ENCODE measurements around the gene ALPK1. TPM values are rescaled to one million over a fixed set of nuclear protein-coding genes. Genes with fewer than 3 reads are reported as not detected.
A peak's percentile ranks its signal among the peaks of the same experiment; 100 is the strongest.

Gene ALPK1
- total RNA-seq, 6 experiments from 2014 or later: 5.8 to 9.0 (median 7.8) TPM

DNA sequence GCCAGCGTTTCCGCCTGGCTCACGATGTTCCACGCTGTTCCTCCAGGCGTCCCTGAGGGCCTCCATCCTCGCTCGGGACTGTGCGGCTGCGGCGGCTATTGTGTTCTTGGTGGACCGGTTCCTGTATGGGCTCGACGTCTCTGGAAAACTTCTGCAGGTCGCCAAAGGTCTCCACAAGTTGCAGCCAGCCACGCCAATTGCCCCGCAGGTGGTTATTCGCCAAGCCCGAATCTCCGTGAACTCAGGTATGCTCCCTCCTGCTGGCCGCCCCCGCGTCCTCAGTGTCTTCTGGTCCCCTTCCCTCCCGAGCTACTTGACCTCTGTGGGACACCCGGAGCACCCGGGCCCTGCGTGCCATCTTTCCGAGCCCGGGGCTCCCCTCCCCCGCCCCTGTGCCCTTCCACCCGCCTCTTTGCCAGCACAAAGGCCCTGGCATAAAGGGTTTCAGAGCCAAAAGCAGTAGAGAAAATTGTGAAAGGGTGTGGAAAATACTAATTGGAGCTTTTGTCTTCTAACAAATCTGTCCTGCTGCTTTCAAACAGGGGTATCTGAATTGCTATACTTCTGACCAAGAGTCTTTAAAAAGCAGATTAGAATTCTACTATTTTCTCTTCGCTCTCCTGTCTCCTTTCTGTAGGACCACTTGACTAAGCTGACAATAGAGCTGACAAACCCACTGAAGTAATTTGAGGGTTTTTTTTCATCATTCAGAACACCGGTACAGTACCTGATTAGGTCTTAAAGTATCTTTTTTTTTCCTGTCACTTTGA, 114.8 kb downstream of the ALPK1 start:
- TF ChIP-seq, protein P1, sequence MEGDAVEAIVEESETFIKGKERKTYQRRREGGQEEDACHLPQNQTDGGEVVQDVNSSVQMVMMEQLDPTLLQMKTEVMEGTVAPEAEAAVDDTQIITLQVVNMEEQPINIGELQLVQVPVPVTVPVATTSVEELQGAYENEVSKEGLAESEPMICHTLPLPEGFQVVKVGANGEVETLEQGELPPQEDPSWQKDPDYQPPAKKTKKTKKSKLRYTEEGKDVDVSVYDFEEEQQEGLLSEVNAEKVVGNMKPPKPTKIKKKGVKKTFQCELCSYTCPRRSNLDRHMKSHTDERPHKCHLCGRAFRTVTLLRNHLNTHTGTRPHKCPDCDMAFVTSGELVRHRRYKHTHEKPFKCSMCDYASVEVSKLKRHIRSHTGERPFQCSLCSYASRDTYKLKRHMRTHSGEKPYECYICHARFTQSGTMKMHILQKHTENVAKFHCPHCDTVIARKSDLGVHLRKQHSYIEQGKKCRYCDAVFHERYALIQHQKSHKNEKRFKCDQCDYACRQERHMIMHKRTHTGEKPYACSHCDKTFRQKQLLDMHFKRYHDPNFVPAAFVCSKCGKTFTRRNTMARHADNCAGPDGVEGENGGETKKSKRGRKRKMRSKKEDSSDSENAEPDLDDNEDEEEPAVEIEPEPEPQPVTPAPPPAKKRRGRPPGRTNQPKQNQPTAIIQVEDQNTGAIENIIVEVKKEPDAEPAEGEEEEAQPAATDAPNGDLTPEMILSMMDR (IDR thresholded peaks at IDR 0.05): no peak
- H3K9me3 Mint-ChIP-seq: peaks cover 4% of the 10 kb centered on the region
- no peak overlapping the region for H3K27ac Mint-ChIP-seq
- no peaks in the 10 kb centered on the region for H3K4me1 Mint-ChIP-seq (ENCODE audit: low read depth)
- H3K4me3 Mint-ChIP-seq: no peak overlapping the region
- DNase-seq: no peak
- no peaks in the 10 kb centered on the region for H3K27me3 Mint-ChIP-seq (ENCODE audit: insufficient read depth)
- H3K36me3 Mint-ChIP-seq (ENCODE audit: low read depth): peaks cover 6% of the 10 kb centered on the region; the same call in 1 of the 2 replicates

DNA sequence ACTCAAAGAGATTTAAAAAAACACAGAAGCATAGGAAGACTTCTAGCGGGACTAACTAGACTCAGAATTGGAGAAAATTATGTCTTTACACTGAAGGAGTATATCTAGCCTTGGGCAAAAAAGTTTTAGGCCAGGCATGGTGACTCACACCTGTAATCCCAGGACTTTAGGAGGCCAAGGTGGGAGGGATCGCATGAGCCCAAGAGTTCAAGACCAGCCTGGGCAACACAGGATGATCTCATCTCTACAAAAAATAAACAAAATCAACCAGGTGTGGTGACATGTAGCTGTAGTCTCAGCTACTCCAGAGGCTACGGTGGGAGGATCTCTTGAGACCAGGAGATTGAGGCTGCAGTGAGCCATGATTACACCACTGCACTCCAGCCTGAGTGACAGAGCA, 119.3 kb downstream of the ALPK1 start:
- TF ChIP-seq, protein P1 (IDR thresholded peaks at IDR 0.05): no peak
- Mint-ChIP-seq H3K9me3 (peaks cover 4% of the 10 kb centered on the region), H3K27me3 (ENCODE audit: insufficient read depth) (no peaks in the 10 kb centered on the region), H3K4me1 (ENCODE audit: low read depth) (no peaks in the 10 kb centered on the region), H3K4me3 (no peak overlapping the region), H3K36me3 (ENCODE audit: low read depth) (peaks cover 6% of the 10 kb centered on the region; the same call in 1 of the 2 replicates), H3K27ac (no peak overlapping the region)
- no peak for DNase-seq

DNA sequence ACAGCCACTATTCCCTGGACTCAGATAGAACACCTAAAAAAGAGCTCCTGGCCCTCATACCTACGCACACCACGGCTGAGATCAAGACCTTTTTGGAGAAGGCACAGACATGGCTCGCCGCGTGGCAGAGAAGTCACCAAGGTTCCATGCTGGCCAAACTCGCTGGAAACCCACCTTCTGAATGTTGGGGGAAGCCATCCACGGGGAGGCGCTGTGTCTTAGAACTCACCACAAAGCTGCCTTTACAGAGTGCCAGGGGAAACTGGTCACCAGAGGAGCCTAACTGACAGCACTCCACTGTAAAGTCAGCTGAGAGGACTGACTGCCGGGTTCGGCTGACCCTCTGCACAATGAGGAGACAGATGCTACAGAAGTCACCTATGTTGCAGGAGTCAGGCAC, 120.9 kb downstream of the ALPK1 start:
- no peak for DNase-seq
- TF ChIP-seq, protein P1 (IDR thresholded peaks at IDR 0.05): peak; percentile 27
- Mint-ChIP-seq H3K27ac (no peak overlapping the region), H3K4me1 (ENCODE audit: low read depth) (peaks cover 5% of the 10 kb centered on the region; the same call in 1 of the 2 replicates), H3K9me3 (peaks cover 4% of the 10 kb centered on the region), H3K4me3 (no peak overlapping the region), H3K27me3 (ENCODE audit: insufficient read depth) (no peaks in the 10 kb centered on the region), H3K36me3 (ENCODE audit: low read depth) (peaks cover 6% of the 10 kb centered on the region; the same call in 1 of the 2 replicates)

DNA sequence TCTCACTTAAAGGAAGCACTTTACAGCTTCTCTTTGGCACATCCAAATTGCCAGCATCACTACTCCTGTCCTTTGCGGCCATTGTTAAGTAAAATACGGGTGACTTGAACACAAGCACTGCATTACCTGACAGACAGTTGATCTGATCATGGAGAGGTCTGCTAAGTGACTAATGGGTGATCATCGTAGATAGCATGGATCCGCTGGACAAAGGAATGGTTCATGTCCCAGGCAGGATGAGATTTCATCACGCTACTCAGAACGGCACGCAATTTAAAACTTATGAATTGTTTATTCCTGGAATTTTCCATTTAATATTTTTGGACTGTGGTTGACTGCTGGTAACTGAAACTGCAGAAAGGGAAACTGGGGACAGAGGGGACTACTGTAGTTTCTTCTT, 124.7 kb downstream of the ALPK1 start:
- Mint-ChIP-seq H3K27me3 (ENCODE audit: insufficient read depth) (no peaks in the 10 kb centered on the region), H3K4me3 (no peak overlapping the region), H3K27ac (no peak overlapping the region), H3K9me3 (no peaks in the 10 kb centered on the region), H3K4me1 (ENCODE audit: low read depth) (peaks cover 13% of the 10 kb centered on the region; the same call in 1 of the 2 replicates), H3K36me3 (ENCODE audit: low read depth) (no peaks in the 10 kb centered on the region)
- TF ChIP-seq, protein P1 (IDR thresholded peaks at IDR 0.05): no peak
- no peak for DNase-seq

DNA sequence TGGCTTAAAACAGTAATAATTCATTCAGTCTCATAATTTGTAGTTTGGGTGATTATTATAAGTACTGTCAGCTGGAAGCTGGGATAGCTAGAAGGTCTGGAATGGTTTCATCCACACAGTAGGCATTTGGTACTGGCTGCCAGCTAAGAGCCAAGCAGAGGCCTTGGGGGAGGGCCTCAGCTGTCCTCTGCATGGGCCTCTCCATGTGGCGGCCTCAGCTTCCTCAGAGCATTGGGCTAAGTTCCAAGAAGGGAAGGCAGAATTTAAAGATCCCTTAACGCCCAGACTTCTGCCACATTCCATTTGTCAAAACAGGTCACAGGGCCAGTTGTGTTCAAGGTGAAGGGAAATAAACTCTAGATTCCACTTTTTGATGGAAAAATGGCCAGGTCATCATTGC, 125.5 kb downstream of the ALPK1 start:
- no peaks in the 10 kb centered on the region for H3K36me3 Mint-ChIP-seq (ENCODE audit: low read depth)
- H3K27ac Mint-ChIP-seq: no peak overlapping the region
- H3K27me3 Mint-ChIP-seq (ENCODE audit: insufficient read depth): no peaks in the 10 kb centered on the region
- no peaks in the 10 kb centered on the region for H3K9me3 Mint-ChIP-seq
- no peak overlapping the region for H3K4me3 Mint-ChIP-seq
- DNase-seq: no peak
- TF ChIP-seq, protein P1 (IDR thresholded peaks at IDR 0.05): no peak
- H3K4me1 Mint-ChIP-seq (ENCODE audit: low read depth): peaks cover 13% of the 10 kb centered on the region; the same call in 1 of the 2 replicates

Measured in HFFc6 (cell line).